Rectal smooth muscle tissue (tissue), 1 donor: ENCODE measurements around the gene AK9.

ENCODE experiments used
- H3K27ac ChIP-seq: one replicate; pipeline ENCODE4 v1.7.0; 2013; ENCODE audit warnings: low read depth, low read length, inconsistent platforms
- H3K27me3 ChIP-seq: one replicate; pipeline ENCODE4 v1.7.0; 2013; ENCODE audit warnings: low read length; ENCODE audit not compliant: control insufficient read depth, insufficient read depth
- H3K36me3 ChIP-seq: one replicate; pipeline ENCODE4 v1.7.0; 2013; ENCODE audit warnings: low read length; ENCODE audit not compliant: control insufficient read depth, insufficient read depth
- H3K4me1 ChIP-seq: one replicate; pipeline ENCODE4 v1.7.0; 2013; ENCODE audit warnings: low read length; ENCODE audit not compliant: control insufficient read depth, insufficient read depth
- H3K4me3 ChIP-seq: one replicate; pipeline ENCODE4 v1.7.0; 2013; ENCODE audit warnings: low read length
- H3K9ac ChIP-seq: one replicate; pipeline ENCODE4 v1.7.0; 2013; ENCODE audit warnings: low read length

The AK9 gene

DNA sequence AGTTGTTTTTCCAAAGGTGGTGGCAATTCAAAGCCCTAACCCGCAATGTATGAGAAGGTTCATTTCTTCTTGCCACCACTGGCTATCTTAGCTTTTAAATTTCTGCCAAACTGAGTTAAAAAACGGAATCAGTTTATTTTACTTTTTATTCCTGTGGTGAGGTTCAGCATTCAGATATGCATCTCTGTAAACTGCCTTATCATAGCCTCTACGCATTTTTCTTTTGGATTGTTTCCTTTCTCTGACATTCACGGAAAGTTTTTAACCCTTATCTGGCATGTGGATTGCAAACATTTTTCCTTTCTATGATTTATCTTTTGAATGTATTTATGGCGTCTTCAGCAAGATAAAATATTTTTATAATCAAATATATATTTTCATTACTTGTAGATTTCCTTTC lies 37.7 kb downstream of the AK9 start:
- H3K27me3 ChIP-seq = no peaks in the 10 kb centered on the region
- no peak overlapping the region for H3K27ac ChIP-seq
- no peak overlapping the region for H3K4me3 ChIP-seq
- H3K36me3 ChIP-seq = no peaks in the 10 kb centered on the region
- H3K4me1 ChIP-seq = no peaks in the 10 kb centered on the region
- no peak overlapping the region for H3K9ac ChIP-seq

DNA sequence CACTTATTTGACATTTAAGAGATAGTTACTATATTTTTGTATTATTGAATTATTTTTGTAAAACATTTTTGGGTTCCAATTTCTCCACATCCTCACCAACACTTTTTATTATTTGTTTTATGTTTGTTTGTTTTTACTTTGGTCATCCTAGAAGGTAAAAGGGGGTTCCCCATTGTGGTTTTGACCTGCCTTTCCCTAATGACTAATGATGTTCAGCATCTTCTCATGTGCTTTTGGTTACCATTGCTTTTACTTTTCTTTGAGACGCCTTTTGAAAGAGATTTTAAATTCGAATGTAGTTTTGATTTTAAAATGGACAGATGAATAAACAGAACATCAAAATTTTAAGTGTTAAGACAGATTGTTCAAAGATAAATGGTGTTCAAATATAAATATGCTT lies 46.9 kb downstream of the AK9 start:
- no peaks in the 10 kb centered on the region for H3K27me3 ChIP-seq
- no peaks in the 10 kb centered on the region for H3K4me1 ChIP-seq
- H3K36me3 ChIP-seq = no peaks in the 10 kb centered on the region
- no peak overlapping the region for H3K4me3 ChIP-seq
- H3K9ac ChIP-seq = no peak overlapping the region
- H3K27ac ChIP-seq = no peak overlapping the region

GRCh38 chr6:109632405-109632804 lies 58.6 kb downstream of the AK9 start:
- Histone ChIP-seq H3K4me1 (no peaks in the 10 kb centered on the region), H3K27ac (no peak overlapping the region), H3K4me3 (no peak overlapping the region), H3K36me3 (no peaks in the 10 kb centered on the region), H3K9ac (no peak overlapping the region), H3K27me3 (no peaks in the 10 kb centered on the region)

GRCh38 chr6:109631403-109631802 lies 59.6 kb downstream of the AK9 start:
- H3K27ac ChIP-seq = no peak overlapping the region
- no peak overlapping the region for H3K4me3 ChIP-seq
- no peaks in the 10 kb centered on the region for H3K4me1 ChIP-seq
- H3K36me3 ChIP-seq = no peaks in the 10 kb centered on the region
- H3K27me3 ChIP-seq = no peaks in the 10 kb centered on the region
- no peak overlapping the region for H3K9ac ChIP-seq

DNA sequence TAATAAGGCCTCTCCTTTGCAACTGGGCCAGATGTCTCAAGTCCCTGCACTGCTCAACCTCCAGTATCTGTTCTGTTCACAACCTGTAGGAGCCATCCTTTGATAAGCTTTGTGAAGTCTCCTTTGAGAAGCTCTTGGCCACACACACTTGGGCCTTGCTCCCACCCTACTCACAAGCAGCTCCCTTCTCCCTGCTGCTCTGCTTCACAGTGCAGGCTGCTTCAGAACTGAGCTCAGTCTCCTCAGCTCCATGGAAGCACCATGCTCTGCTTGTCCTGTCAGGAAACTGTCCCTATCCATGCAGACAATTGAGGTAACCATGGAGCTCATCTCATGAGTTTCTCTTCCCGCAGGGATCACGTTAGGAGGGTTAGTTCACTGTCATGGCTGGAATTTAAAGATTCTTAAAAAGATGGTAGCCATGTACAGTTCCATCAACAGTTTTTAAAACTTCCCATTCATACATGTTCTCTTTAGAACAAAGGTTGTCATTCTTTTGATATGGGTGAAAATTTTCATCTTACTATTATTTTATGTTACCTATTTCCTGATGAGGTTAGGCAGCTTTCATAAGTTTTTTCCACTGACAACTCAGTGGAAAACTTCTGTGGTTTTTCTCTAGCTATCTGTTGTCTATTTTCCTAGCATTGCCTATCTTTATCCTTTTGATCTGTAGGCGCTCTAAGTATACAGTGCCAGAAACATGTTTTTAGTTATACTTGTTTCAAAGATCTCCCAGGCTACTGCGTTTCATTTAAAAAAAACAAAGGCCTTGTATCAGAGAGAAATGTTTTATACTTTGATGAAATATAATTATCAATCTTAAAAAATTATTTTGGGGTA lies 62.6 kb downstream of the AK9 start:
- H3K36me3 ChIP-seq = no peaks in the 10 kb centered on the region

GRCh38 chr6:109626311-109626710 lies 64.7 kb downstream of the AK9 start:
- no peak overlapping the region for H3K4me3 ChIP-seq
- H3K27ac ChIP-seq = no peak overlapping the region
- H3K9ac ChIP-seq = no peak overlapping the region
- no peaks in the 10 kb centered on the region for H3K27me3 ChIP-seq
- no peaks in the 10 kb centered on the region for H3K36me3 ChIP-seq
- H3K4me1 ChIP-seq = no peaks in the 10 kb centered on the region

More for the DNA sequence above, 62.6 kb downstream of the AK9 start:
- Histone ChIP-seq H3K9ac (no peak overlapping the region), H3K27me3 (no peaks in the 10 kb centered on the region), H3K4me1 (no peaks in the 10 kb centered on the region), H3K4me3 (no peak overlapping the region), H3K27ac (no peak overlapping the region)

- Histone ChIP-seq H3K36me3 (no peaks in the 10 kb centered on the region), H3K9ac (no peak overlapping the region), H3K4me3 (no peak overlapping the region), H3K27me3 (no peaks in the 10 kb centered on the region), H3K4me1 (no peaks in the 10 kb centered on the region), H3K27ac (no peak overlapping the region)
Measured at GRCh38 chr6:109625199-109625598, 65.8 kb downstream of the AK9 start.

DNA sequence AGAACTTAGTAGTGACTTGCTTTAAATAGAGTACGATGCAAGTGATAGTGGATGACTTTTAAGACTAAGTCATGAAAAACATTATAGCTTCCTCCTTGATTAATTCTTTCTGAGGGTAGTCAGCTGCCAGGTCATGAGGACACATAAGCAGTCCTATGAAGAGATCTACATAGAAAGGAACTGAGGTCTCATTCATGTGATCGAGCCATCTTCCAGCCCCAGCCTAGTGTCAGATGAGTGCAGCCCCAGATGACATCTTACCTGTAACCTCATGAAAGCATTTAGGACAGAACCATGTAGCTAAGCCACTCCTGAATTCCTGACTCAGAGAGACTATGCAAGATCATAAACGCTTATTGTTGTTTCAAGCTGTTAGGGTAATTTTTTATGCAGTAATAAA lies 67.7 kb downstream of the AK9 start:
- Histone ChIP-seq H3K36me3 (no peaks in the 10 kb centered on the region), H3K27ac (no peak overlapping the region), H3K4me3 (no peak overlapping the region), H3K27me3 (no peaks in the 10 kb centered on the region), H3K9ac (no peak overlapping the region), H3K4me1 (no peaks in the 10 kb centered on the region)

DNA sequence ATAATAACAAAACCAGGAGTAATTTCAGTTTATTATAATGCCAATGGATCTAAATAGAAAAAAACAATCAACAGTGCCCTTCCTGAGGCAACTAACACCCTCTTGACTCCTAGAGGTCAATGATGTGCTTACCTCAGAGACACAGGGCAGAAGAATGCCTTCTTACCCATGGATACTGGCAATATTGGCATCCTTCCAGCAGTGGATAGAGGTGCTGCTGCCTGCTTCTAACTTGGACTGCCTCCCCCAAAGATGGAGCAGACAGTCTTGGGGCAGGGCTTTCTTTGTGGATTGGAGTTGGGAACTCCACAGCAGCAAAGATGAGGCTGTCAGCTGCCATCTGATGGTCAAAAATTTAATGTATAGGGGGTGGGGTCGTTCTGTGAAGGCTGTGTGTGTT lies 78.7 kb downstream of the AK9 start:
- H3K4me1 ChIP-seq = no peaks in the 10 kb centered on the region
- H3K27me3 ChIP-seq = no peaks in the 10 kb centered on the region
- no peak overlapping the region for H3K9ac ChIP-seq
- no peak overlapping the region for H3K4me3 ChIP-seq
- H3K27ac ChIP-seq = no peak overlapping the region
- no peaks in the 10 kb centered on the region for H3K36me3 ChIP-seq

DNA sequence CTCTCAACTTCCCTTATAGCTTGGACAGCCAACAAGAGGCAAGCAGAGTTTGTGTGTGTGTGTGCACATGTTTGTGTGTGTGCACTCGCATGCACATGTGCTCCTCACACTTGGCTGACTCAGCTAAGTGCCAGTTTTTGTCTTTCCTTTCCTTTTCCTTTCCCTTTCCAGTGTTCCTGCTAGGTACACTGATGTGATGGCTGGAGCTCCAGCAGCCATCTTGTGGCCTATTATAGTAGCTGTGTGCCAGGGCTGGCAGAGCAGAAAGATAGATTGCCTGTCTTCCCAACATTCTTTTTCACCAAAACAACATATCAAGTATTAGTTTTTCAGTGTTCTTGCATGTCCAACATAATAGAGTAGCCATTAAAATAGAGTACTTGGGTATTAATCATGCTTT lies 79.5 kb downstream of the AK9 start:
- Histone ChIP-seq H3K27ac (no peak overlapping the region), H3K4me1 (no peaks in the 10 kb centered on the region), H3K4me3 (no peak overlapping the region), H3K9ac (no peak overlapping the region), H3K36me3 (no peaks in the 10 kb centered on the region), H3K27me3 (no peaks in the 10 kb centered on the region)

- Histone ChIP-seq H3K4me1 (no peaks in the 10 kb centered on the region), H3K27ac (no peak overlapping the region), H3K9ac (no peak overlapping the region), H3K36me3 (no peaks in the 10 kb centered on the region), H3K27me3 (no peaks in the 10 kb centered on the region), H3K4me3 (no peak overlapping the region)
Measured at GRCh38 chr6:109610590-109610989, 80.4 kb downstream of the AK9 start.

- Histone ChIP-seq H3K27ac (no peak overlapping the region), H3K4me1 (no peaks in the 10 kb centered on the region), H3K9ac (no peak overlapping the region), H3K36me3 (no peaks in the 10 kb centered on the region), H3K4me3 (no peak overlapping the region), H3K27me3 (no peaks in the 10 kb centered on the region)
Measured at GRCh38 chr6:109609737-109610136, 81.3 kb downstream of the AK9 start.

GRCh38 chr6:109606359-109606758 lies 84.6 kb downstream of the AK9 start:
- Histone ChIP-seq H3K4me3 (no peak overlapping the region), H3K9ac (no peak overlapping the region), H3K4me1 (no peaks in the 10 kb centered on the region), H3K36me3 (no peaks in the 10 kb centered on the region), H3K27ac (no peak overlapping the region), H3K27me3 (no peaks in the 10 kb centered on the region)
